DOHH2 (cell line): Measurements from ENCODE around the gene IL16.

Experiments
- H3F3A ChIP-seq: fragments of 200-600 bp; sonication (generic), shearing (Covaris generic); 2 replicates; pipeline ENCODE4 v1.6.0; 2016; ENCODE audit warnings: antibody characterized with exemption, mild to moderate bottlenecking; ENCODE audit not compliant: control insufficient read depth, insufficient read depth
- H3K27ac ChIP-seq: fragments of 200-600 bp; sonication (generic); 2 replicates; pipeline ENCODE4 v1.5.1; 2014; ENCODE audit warnings: low read depth, mild to moderate bottlenecking, low read length, moderate library complexity
- H3K27me3 ChIP-seq: fragments of 200-600 bp; sonication (generic); 2 replicates; pipeline ENCODE4 v1.6.1; 2014; ENCODE audit warnings: mild to moderate bottlenecking, low read length, mixed read lengths; ENCODE audit not compliant: control insufficient read depth
- H3K36me3 ChIP-seq: fragments of 200-600 bp; sonication (generic); 2 replicates; pipeline ENCODE4 v1.6.1; 2014; ENCODE audit warnings: mild to moderate bottlenecking, low read length, moderate library complexity, mixed read lengths; ENCODE audit not compliant: control insufficient read depth
- H3K4me1 ChIP-seq: fragments of 200-600 bp; sonication (generic); 2 replicates; pipeline ENCODE4 v1.6.1; 2014; ENCODE audit warnings: mild to moderate bottlenecking, low read length, mixed read lengths; ENCODE audit not compliant: control insufficient read depth
- H3K4me2 ChIP-seq: fragments of 200-600 bp; sonication (generic); 2 replicates; pipeline ENCODE4 v1.6.0; 2014; ENCODE audit warnings: mild to moderate bottlenecking, low read length, moderate library complexity
- H3K4me3 ChIP-seq: fragments of 200-600 bp; sonication (generic); 2 replicates; pipeline ENCODE4 v1.5.1; 2014; ENCODE audit warnings: mild to moderate bottlenecking, low read length, mixed read lengths
- H3K79me2 ChIP-seq: fragments of 200-600 bp; sonication (generic); 2 replicates; pipeline ENCODE4 v1.6.1; 2014; ENCODE audit warnings: mild to moderate bottlenecking, low read length, mixed read lengths; ENCODE audit not compliant: control insufficient read depth
- H3K9me2 ChIP-seq: fragments of 200-600 bp; sonication (generic); replicated peaks from 2 replicates; pipeline ENCODE4 v1.6.1; 2014; ENCODE audit warnings: mild to moderate bottlenecking, low read length, mixed read lengths; ENCODE audit not compliant: control insufficient read depth
- H3K9me3 ChIP-seq: fragments of 200-600 bp; sonication (generic); 2 replicates; pipeline ENCODE4 v1.6.1; 2014; ENCODE audit warnings: antibody characterized with exemption, low read length, mixed read lengths; ENCODE audit not compliant: control insufficient read depth, insufficient read depth
- H4K20me1 ChIP-seq: fragments of 200-600 bp; sonication (generic); 2 replicates; pipeline ENCODE4 v1.6.0; 2014; ENCODE audit warnings: low read depth, mild to moderate bottlenecking, antibody characterized with exemption, low read length, moderate library complexity; ENCODE audit not compliant: control insufficient read depth, insufficient read depth
- EZH2phosphoT487 ChIP-seq: fragments of 200-600 bp; sonication (generic); IDR thresholded peaks from 2 replicates; pipeline ENCODE4 v1.6.1; 2017; ENCODE audit warnings: borderline replicate concordance, mild to moderate bottlenecking, antibody characterized with exemption, low read length, moderate library complexity, mixed read lengths
- TF ChIP-seq, protein P1 (sequence below): fragments of 200-600 bp; sonication (generic); IDR thresholded peaks from one replicate; pipeline ENCODE4 v1.5.1; 2014; ENCODE audit warnings: antibody characterized with exemption, mild to moderate bottlenecking, low read depth, low read length; ENCODE audit not compliant: poor library complexity, severe bottlenecking

The IL16 gene

GRCh38 chr15:81349271-81349670 lies 152.6 kb downstream of the IL16 start:
- Histone ChIP-seq H3K9me2 (no peaks in the 10 kb centered on the region), H3K79me2 (no peaks in the 10 kb centered on the region), H3K27ac (no peak overlapping the region), H3F3A (no peaks in the 10 kb centered on the region), H3K9me3 (no peaks in the 10 kb centered on the region), H3K4me1 (no peaks in the 10 kb centered on the region), H3K4me3 (no peak overlapping the region), H3K36me3 (no peaks in the 10 kb centered on the region), H3K27me3 (peaks cover 11% of the 10 kb centered on the region), H4K20me1 (no peaks in the 10 kb centered on the region), H3K4me2 (no peak overlapping the region)
- TF ChIP-seq EZH2phosphoT487 = no peak
- TF ChIP-seq, protein P1, sequence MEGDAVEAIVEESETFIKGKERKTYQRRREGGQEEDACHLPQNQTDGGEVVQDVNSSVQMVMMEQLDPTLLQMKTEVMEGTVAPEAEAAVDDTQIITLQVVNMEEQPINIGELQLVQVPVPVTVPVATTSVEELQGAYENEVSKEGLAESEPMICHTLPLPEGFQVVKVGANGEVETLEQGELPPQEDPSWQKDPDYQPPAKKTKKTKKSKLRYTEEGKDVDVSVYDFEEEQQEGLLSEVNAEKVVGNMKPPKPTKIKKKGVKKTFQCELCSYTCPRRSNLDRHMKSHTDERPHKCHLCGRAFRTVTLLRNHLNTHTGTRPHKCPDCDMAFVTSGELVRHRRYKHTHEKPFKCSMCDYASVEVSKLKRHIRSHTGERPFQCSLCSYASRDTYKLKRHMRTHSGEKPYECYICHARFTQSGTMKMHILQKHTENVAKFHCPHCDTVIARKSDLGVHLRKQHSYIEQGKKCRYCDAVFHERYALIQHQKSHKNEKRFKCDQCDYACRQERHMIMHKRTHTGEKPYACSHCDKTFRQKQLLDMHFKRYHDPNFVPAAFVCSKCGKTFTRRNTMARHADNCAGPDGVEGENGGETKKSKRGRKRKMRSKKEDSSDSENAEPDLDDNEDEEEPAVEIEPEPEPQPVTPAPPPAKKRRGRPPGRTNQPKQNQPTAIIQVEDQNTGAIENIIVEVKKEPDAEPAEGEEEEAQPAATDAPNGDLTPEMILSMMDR = no peak

DNA sequence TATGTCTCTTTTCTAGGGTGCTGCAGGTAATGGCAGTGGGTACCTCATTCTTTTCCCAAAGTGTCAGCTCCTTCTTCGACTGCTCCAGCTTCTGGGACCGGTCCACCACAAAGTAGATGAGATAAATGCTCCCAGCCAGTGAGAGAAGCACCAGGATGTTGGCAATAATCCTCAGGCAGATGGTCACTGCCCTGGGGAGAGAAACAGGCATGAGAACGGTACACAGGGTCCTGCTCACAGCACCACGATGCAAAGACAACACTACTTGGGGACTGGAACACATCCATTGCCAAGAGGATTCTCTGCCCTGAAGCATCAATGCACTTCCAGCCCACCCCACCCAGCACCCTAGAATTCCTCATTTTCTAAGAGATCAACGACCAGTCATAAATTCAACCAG lies 155.0 kb downstream of the IL16 start:
- no peaks in the 10 kb centered on the region for H3K9me3 ChIP-seq
- no peak overlapping the region for H3K27ac ChIP-seq
- H3F3A ChIP-seq = no peaks in the 10 kb centered on the region
- no peaks in the 10 kb centered on the region for H3K9me2 ChIP-seq
- no peak overlapping the region for H3K4me3 ChIP-seq
- TF ChIP-seq, protein P1 = no peak
- no peak for TF ChIP-seq EZH2phosphoT487
- no peaks in the 10 kb centered on the region for H4K20me1 ChIP-seq
- no peaks in the 10 kb centered on the region for H3K79me2 ChIP-seq
- peaks cover 10% of the 10 kb centered on the region for H3K27me3 ChIP-seq
- H3K36me3 ChIP-seq = no peaks in the 10 kb centered on the region
- no peak overlapping the region for H3K4me2 ChIP-seq
- H3K4me1 ChIP-seq = no peaks in the 10 kb centered on the region

DNA sequence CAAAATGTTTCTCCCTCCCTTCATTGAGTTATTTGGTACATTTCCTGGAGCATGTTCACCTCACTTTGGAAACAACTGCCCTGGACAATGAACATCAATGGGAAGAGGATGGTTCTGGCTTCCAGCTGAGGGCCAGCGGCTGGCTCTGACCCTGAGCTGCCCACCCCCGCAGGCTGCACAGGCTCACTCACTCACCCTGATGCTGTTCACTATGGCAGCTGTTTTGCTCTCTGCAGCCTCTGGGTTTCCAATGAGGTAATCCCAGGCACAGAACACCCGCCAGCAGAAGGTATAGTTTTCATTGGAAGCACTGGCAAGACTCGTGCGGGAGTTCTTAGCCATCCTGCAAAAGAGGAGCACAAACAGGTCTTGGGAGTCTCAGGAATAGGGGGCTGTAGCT lies 159.6 kb downstream of the IL16 start:
- Histone ChIP-seq H3K36me3 (no peaks in the 10 kb centered on the region), H3K79me2 (no peaks in the 10 kb centered on the region), H3K4me2 (no peak overlapping the region), H3K27me3 (peaks cover 9% of the 10 kb centered on the region), H4K20me1 (no peaks in the 10 kb centered on the region), H3K9me2 (no peaks in the 10 kb centered on the region), H3F3A (no peaks in the 10 kb centered on the region), H3K4me3 (no peak overlapping the region), H3K4me1 (no peaks in the 10 kb centered on the region), H3K27ac (no peak overlapping the region), H3K9me3 (no peaks in the 10 kb centered on the region)
- TF ChIP-seq, protein P1 = no peak

DNA sequence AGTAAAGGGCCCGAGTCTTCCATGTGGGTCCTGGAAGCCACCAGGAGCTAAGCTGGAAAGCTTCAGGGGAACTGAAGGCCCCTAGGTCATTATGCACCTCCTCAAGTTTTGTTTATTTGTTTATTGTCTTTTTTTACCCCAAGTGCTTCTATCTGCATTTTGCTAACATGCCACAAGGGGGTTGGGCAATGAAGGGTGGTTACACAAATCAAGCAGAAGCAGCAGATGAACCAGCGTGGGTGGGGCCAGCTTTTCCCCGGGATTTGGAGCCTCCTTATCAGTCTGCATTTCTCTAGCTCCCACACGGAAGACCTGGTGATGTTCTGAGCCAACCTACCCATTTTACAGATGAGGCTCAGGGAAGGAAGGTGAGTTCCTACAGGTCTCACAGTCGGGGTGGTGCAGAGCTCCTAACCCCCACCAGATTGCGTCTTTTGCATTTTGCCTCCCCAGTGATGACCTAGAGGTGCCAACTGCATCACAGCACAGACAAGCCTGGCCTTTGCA lies 160.6 kb downstream of the IL16 start:
- peaks cover 9% of the 10 kb centered on the region; the same call in 1 of the 2 replicates for H3K27me3 ChIP-seq
- no peaks in the 10 kb centered on the region for H3K9me2 ChIP-seq
- H3K27ac ChIP-seq = no peak overlapping the region
- no peak overlapping the region for H3K4me3 ChIP-seq
- H3K9me3 ChIP-seq = no peaks in the 10 kb centered on the region
- H3K79me2 ChIP-seq = no peaks in the 10 kb centered on the region
- H3F3A ChIP-seq = no peaks in the 10 kb centered on the region
- no peaks in the 10 kb centered on the region for H3K36me3 ChIP-seq
- TF ChIP-seq EZH2phosphoT487 = no peak
- TF ChIP-seq, protein P1 = peak; percentile 25
- H3K4me2 ChIP-seq = no peak overlapping the region
- H3K4me1 ChIP-seq = no peaks in the 10 kb centered on the region
- no peaks in the 10 kb centered on the region for H4K20me1 ChIP-seq
